ENCODE data around the gene RUFY1.
"Not testable (repeated sequence)": the region's sequence is repeated elsewhere in the genome, so short reads cannot be mapped to it uniquely, and the experiment has no call there.

RUFY1 gene

GRCh38 chr5:179550511-179551342 lies at the start of gene RUFY1:
Gene RUFY1 (plus strand): TSS chr5:179550554. CDS start chr5:179550570, 16 bp downstream.
- DNase-seq (ENCODE audit: low read depth in 2 of 2): peak; percentile 67 to 82

DNA sequence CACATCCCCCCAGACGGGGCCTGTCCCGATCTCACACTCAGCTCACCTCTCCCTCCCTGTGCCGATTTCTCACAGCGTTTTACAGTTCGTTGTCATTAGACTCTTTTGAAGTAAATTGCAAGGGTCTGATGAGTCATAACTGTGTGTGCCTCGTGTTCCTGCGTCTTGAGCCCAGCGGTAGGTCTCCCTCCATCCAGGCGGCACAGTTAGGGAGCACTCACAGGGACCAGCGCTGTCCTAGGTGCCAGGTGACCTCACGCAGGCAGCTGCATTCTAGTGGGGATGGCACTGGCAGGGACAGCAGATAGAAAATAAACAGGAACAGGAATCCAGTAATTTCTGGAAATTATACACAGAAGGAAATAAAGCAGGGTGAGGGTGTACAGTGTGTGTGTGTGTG lies 48.4 kb upstream of the RUFY1 start:
- not testable (repeated sequence) for DNase-seq (ENCODE audit: low read depth in 2 of 2)

GRCh38 chr5:179502420-179502819 lies 47.9 kb upstream of the RUFY1 start:
- not testable (repeated sequence) for DNase-seq (ENCODE audit: low read depth in 2 of 2)

DNA sequence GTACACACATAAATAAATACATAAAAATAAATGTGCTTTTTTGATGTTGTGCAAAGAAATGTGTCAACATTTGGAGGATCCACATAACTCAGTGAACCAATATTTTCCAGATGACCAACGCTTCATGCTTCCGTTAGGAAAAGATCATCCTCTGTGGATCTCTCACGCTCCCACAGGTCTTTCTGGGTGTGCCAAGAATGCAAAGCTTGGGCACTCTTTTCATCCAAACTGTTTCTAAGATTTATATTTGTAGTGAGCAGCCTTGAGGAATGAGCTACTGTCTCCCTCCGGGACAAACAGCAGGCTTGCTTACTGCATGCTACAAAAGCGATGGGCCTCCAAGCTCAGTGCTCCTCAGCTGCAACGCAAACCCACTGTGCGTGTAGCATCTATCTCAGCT lies 46.2 kb upstream of the RUFY1 start:
- no peak for DNase-seq (ENCODE audit: low read depth in 2 of 2)

DNA sequence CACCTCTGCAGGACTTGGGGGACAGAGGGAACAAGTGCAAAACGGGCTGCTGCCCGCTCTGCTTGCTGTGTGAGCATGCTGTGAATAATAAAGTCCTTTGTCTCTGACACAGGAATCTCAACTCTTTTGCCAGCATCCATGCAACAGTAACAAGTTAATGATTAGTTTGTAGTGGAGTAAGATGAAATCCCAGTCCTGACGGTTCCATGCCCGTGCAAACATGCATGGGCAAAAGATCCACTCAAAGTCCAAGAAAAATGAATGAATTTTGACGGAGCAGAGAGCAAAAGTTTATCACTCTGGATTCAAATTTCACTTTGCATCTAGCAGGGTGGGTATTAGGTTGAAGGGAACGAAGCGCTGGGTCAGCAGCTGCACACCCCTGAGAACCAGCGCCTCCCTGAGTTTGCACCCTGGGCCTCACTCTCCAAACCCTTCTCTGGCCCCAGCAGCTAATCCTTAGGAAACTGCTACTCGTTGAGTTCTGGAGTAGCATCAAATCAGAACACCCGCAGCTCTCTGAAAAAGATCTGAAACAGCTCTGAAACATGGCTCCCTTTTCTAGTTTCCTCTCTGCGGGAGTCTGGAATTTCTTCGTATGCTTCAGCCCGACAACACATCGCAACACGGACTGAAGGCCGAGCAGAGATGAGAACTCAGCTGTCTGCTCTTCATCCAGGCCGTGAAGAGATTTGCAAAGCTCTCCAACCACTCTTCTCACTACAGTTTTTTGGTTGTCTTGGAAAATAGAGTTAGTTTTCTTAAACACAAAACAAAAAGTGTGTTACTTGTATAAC lies 45.6 kb upstream of the RUFY1 start:
- DNase-seq (ENCODE audit: low read depth in 2 of 2): no peak

GRCh38 chr5:179505636-179506261 lies 44.6 kb upstream of the RUFY1 start:
- DNase-seq (ENCODE audit: low read depth in 2 of 2): no peak

GRCh38 chr5:179509239-179509638 lies 41.1 kb upstream of the RUFY1 start:
- DNase-seq (ENCODE audit: low read depth in 2 of 2): no peak

DNA sequence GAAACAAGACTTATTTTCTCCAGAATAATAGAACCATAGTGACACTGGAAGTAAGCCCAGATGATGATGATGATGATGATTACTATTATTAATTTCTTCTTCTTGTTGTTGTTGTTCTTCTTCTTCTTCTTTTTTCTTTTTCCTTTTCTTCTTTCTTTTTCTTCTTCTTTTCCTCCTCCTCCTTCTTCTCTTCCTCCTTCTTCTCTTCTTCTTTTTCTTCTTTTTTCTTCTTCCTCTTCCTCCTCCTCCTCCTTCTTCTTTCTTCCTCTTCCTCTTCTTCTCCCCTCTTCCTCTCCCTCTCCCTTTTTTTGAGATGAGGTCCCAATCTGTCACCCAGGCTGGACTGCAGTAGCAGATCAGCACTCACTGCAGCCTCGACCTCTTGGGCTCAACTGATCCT lies 40.5 kb upstream of the RUFY1 start:
- DNase-seq (ENCODE audit: low read depth in 2 of 2): no peak

DNA sequence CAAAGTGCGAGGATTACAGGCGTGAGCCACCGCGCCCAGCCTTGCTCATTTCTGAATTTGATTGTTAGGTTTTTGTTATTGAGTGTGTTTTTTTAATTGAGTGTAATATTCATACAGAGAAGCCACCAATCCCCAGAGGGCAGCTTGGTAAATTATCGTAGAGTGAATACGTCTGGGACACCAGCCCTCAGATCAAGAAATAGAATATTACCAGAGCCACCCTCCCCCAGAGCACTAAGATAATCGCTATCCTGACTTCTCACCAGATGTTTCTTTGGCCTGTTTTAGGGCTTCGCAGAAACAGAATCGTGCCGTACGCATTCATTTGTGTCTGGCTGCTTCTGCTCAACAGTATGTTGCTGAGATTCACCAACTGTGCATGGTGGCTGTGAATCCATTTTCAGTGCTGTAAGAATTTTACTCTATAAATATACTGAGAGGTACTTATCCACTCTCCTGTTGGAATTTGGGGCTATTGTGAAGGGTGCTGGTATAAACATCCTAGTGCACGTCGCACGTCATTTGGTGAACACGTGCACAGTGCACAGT lies 37.8 kb upstream of the RUFY1 start:
- DNase-seq (ENCODE audit: low read depth in 2 of 2): no peak

- DNase-seq (ENCODE audit: low read depth in 2 of 2): not testable (repeated sequence)
Observed at GRCh38 chr5:179515501-179515900, 34.9 kb upstream of the RUFY1 start.

- no peak for DNase-seq (ENCODE audit: low read depth in 2 of 2)
Observed at GRCh38 chr5:179516221-179516620, 34.1 kb upstream of the RUFY1 start.

GRCh38 chr5:179517746-179518145 lies 32.6 kb upstream of the RUFY1 start:
- not testable (repeated sequence) for DNase-seq (ENCODE audit: low read depth in 2 of 2)

DNA sequence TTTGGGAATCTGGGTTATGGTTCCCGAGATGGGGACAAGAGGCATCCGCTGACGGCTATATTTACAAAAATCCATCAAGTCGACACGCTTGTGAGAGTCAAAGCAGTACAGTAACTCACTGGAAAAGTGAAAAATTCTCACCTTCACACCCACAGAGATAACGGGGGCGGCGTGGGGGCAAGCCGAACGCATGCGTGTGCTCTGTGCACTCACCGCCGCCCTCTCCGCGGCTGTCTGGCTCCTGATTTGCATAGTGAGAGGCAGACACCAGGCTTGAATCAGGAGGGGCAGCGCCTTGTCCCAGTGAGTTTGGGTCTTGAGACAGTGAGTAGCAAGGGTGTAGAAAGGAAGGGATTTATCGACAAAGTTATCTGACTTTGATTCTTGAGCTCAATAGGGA lies 32.0 kb upstream of the RUFY1 start:
- DNase-seq (ENCODE audit: low read depth in 2 of 2): not testable (repeated sequence)

DNA sequence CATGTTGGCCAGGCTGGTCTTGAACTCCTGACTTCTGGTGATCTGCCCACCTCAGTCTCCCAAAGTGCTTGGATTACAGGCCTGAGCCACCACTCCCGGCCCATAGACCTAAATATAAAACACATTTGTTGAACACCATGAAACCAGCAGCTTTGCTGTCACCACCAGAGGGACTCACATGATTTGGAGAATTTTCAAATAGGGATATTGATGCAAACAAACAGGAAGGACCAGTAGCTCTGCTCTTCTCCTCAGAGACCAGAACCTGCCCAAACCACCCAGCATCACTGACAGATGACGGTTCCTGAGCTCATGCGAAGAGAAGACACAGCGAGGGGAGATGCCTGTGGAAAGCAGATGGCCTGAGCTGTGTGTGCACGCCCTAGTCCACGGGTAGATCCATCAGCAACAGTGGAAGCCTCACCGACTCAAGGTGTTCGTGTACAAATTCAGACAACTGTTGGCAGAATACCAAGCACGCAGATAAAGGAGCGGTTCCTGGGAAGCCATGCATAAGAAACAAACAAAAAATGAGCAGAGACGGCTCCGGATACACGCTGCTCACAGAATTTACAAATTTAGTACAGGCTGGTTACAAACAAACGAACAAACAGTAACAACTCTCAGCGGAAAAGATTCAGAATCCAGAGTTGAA lies 30.8 kb upstream of the RUFY1 start:
- DNase-seq (ENCODE audit: low read depth in 2 of 2): not testable (repeated sequence)

- not testable (repeated sequence) for DNase-seq (ENCODE audit: low read depth in 2 of 2)
Observed at GRCh38 chr5:179522107-179522506, 28.2 kb upstream of the RUFY1 start.

DNA sequence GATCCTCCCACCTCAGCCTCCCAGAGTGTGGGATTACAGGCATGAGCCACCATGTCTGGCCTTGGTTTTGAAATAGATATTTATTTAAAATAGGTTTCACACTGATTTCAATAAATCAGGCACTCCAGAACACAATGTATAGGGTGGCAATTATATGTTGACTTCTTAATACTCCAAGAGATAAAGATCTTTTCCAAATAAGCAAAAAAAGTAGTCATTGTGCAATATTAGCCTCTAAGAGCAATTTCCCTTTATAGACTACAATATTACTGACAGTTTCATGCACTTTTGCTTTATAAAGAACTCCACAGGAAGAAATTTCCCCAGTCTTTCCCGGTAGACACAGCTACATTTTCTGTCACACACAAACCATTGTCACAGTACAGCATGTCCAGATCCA lies 23.4 kb upstream of the RUFY1 start:
- DNase-seq (ENCODE audit: low read depth in 2 of 2): no peak

DNA sequence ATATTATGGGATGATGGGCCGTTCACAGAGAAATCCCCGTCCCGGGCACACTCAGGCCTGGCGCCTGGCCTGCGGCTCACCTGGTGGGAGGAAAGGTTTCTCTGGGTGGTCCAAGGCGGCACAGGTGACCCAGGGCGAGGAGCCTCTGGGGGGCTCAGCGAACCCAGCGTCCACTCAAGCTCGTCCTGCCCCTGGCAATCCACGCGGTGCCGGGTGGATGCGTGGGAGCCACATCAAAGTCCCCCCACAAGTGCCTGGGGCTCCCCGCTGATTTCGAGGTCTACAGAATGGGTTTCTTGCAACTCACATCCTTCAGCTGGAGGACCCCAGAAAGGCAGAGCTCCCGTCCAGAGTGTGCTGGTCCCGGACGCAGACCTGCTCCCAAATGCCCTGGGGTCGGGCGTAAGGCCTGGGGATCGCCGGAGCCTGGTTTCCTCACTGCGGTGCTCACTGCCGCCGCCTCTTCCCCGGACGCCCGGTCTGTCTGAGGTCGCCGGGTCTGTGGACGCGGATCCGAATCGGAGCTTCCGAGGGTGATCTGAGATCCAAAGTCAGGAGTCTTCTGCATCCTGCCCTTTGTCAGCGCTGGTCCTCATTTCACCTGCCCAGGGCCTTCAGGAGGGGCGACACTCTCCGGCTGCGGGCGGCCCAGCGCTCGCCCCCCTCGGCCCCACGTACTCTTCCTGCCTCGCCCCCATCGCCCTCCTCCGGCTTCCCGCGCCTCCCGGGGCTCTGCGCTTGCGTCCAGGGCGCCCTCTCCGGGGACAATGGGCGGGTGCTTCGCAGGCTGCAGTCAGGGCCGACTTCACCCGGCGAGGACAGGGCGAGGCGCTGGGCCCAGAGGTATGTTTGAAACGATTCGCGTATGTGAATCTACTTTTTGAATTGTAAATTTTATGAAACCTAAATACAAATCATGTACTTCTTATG lies 20.0 kb upstream of the RUFY1 start:
- DNase-seq (ENCODE audit: low read depth in 2 of 2): peak; percentile 40 to 63

GRCh38 chr5:179533024-179533423 lies 17.3 kb upstream of the RUFY1 start:
- no peak for DNase-seq (ENCODE audit: low read depth in 2 of 2)

DNA sequence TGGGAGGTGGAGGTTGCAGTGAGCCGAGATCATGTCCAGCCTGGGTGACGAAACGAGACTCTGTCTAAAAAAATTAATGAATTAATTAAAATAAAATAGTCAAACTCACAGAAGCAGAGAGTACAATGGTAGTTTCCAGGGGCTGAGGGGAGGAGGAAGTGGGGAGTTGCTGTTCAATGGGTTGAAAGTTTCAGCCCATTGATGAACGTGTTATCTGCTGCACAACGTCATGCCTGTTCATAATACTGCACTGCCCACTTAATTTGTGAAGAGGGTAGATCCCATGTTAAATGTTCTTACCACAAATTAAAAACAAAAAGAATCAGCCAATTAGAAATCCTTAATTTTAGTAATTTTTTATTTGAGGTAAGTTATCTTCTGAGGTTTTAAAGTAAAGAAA lies 16.4 kb upstream of the RUFY1 start:
- no peak for DNase-seq (ENCODE audit: low read depth in 2 of 2)

DNA sequence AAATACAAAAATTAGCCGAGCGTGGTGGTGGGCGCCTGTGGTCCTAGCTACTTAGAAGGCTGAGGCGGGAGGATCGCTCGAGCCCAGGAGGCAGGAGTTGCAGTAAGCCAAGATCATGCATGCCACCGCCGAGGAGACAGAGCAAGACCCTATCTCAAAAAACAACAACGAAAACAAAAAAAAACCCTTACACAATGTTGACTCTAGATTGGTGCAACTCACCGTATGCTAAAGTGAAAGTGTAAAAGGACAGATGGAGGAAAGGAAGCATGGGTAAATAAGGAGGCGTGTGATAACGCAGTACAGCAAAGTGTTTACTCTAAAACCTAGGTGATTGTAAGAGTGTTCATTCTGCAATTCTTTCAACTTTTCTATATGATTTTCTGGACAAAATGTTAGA lies 15.9 kb upstream of the RUFY1 start:
- no peak for DNase-seq (ENCODE audit: low read depth in 2 of 2)

DNA sequence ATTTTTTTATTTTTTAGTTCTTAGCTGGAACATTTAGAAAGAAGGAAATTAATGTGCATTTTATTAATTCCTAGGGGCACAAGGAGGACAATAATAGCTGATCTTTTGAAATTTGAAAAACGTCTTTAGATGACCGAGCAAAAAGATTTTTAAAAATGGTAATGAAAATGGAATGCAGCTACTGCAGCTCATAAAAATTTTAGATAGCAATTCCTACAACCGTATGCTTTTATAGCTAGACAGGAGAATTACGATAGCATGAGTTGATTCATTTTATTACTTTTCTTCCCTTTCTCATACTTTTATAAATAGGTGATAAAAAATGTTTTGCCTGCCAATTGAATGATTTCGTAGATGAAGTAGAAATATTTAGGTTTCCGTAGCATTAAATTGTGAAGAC lies 13.7 kb upstream of the RUFY1 start:
- no peak for DNase-seq (ENCODE audit: low read depth in 2 of 2)

Measured in stimulated activated CD4-positive, alpha-beta T cell treated with anti-CD3 and anti-CD28 coated beads, Interleukin-1b, Interleukin-23, amount 100 ng/mL, for 4 hours (primary cell).